ENCODE data around the gene LTB4R2. TPM values are rescaled to one million over a fixed set of nuclear protein-coding genes. Genes with fewer than 3 reads are reported as not detected.
A peak's percentile ranks its signal among the peaks of the same experiment; 100 is the strongest.

The LTB4R2 gene
- total RNA-seq, 4 donors from 2014 or later: 2.4 to 5.0 (median 3.4) TPM

GRCh38 chr14:24271834-24272263 is 38.1 kb upstream of the LTB4R2 start:
- Histone ChIP-seq H3K27ac (peak overlapping the region; percentile 89 to 98 (median 96)), H3K27me3 (no peaks in the 10 kb centered on the region), H3K4me1 (peaks cover 0 to 19% (median 6%) of the 10 kb centered on the region in 3 donors), H3K36me3 (peaks cover 0 to 33% of the 10 kb centered on the region in 2 donors), H3K9me3 (no peaks in the 10 kb centered on the region), H3K4me3 (peak overlapping the region; percentile 74 to 89)
- TF ChIP-seq CTCF (IDR thresholded peaks at IDR 0.05) (no peak), EP300 (IDR thresholded peaks at IDR 0.05) (no peak), POLR2A (IDR thresholded peaks at IDR 0.05) (no peak), POLR2AphosphoS5 (IDR thresholded peaks at IDR 0.05) (no peak)
- no peak for ATAC-seq
- WGBS, 2 donors (ENCODE audit: low coverage in 1 of 2): 20 to 80% methylated on average over 1 to 3 of the region's 3 CpGs

- TF ChIP-seq POLR2A (IDR thresholded peaks at IDR 0.05) (no peak), POLR2AphosphoS5 (IDR thresholded peaks at IDR 0.05) (no peak), EP300 (IDR thresholded peaks at IDR 0.05) (no peak)
- no peak for ATAC-seq
Measured at GRCh38 chr14:24272467-24272866, 37.5 kb upstream of the LTB4R2 start.

GRCh38 chr14:24273422-24273998 is 36.4 kb upstream of the LTB4R2 start:
- 73 to 77% methylated on average over 2 to 3 of the region's 3 CpGs for WGBS, 2 donors (ENCODE audit: low coverage in 1 of 2)
- H3K4me3 ChIP-seq: no peak overlapping the region
- H3K4me1 ChIP-seq: peaks cover 0 to 19% (median 6%) of the 10 kb centered on the region in 3 donors
- H3K36me3 ChIP-seq: peaks cover 0 to 16% of the 10 kb centered on the region in 2 donors
- no peak for ATAC-seq
- H3K9me3 ChIP-seq: no peaks in the 10 kb centered on the region
- TF ChIP-seq CTCF (IDR thresholded peaks at IDR 0.05) (no peak), EP300 (IDR thresholded peaks at IDR 0.05) (no peak), POLR2A (IDR thresholded peaks at IDR 0.05) (no peak), POLR2AphosphoS5 (IDR thresholded peaks at IDR 0.05) (no peak)
- no peak overlapping the region for H3K27ac ChIP-seq
- H3K27me3 ChIP-seq: no peaks in the 10 kb centered on the region

More at GRCh38 chr14:24272467-24272866, 37.5 kb upstream of the LTB4R2 start:
- no peaks in the 10 kb centered on the region for H3K9me3 ChIP-seq
- H3K27ac ChIP-seq: no peak overlapping the region
- peaks cover 0 to 19% (median 6%) of the 10 kb centered on the region in 3 donors for H3K4me1 ChIP-seq
- H3K27me3 ChIP-seq: no peaks in the 10 kb centered on the region
- H3K4me3 ChIP-seq: no peak overlapping the region
- peaks cover 0 to 27% of the 10 kb centered on the region in 2 donors for H3K36me3 ChIP-seq
- WGBS, 2 donors (ENCODE audit: low coverage in 1 of 2): 80% methylated on average over 2 of the region's 2 CpGs

GRCh38 chr14:24274101-24274543 is 35.8 kb upstream of the LTB4R2 start:
- Histone ChIP-seq H3K4me3 (no peak overlapping the region), H3K27me3 (no peaks in the 10 kb centered on the region), H3K9me3 (no peaks in the 10 kb centered on the region), H3K27ac (no peak overlapping the region), H3K4me1 (peaks cover 0 to 19% (median 6%) of the 10 kb centered on the region in 3 donors), H3K36me3 (peaks cover 0 to 10% of the 10 kb centered on the region in 2 donors)
- whole genome bisulfite sequencing, 2 donors (ENCODE audit: low coverage in 1 of 2): 72 to 75% methylated on average over 2 of the region's 3 CpGs
- TF ChIP-seq EP300 (IDR thresholded peaks at IDR 0.05) (no peak), CTCF (IDR thresholded peaks at IDR 0.05) (no peak), POLR2AphosphoS5 (IDR thresholded peaks at IDR 0.05) (no peak), POLR2A (IDR thresholded peaks at IDR 0.05) (no peak)
- ATAC-seq: no peak

GRCh38 chr14:24277071-24277470 is 32.9 kb upstream of the LTB4R2 start:
- H3K4me1 ChIP-seq: peaks cover 0 to 7% (median under 1%) of the 10 kb centered on the region in 3 donors
- WGBS, 2 donors (ENCODE audit: low coverage in 1 of 2): 86 to 91% methylated on average over 6 of the region's 6 CpGs
- H3K27me3 ChIP-seq: no peaks in the 10 kb centered on the region
- H3K36me3 ChIP-seq: no peaks in the 10 kb centered on the region
- H3K4me3 ChIP-seq: no peak overlapping the region
- no peak for ATAC-seq
- no peaks in the 10 kb centered on the region for H3K9me3 ChIP-seq
- no peak for TF ChIP-seq CTCF (IDR thresholded peaks at IDR 0.05)
- no peak for TF ChIP-seq POLR2AphosphoS5 (IDR thresholded peaks at IDR 0.05)
- no peak for TF ChIP-seq EP300 (IDR thresholded peaks at IDR 0.05)
- TF ChIP-seq POLR2A (IDR thresholded peaks at IDR 0.05): no peak
- no peak overlapping the region for H3K27ac ChIP-seq

Measured in gastroesophageal sphincter (tissue), 4 donors.